Coronary artery (tissue), 2 donors: Measurements from ENCODE around the gene TMEM63B.
A peak's percentile ranks its signal among the peaks of the same experiment; 100 is the strongest.

ENCODE experiments used
- DNase-seq: peaks from one replicate; pipeline ENCODE4 v3.0.0-alpha.2; 2017; ENCODE audit warnings: low spot score
- H3K27ac ChIP-seq, 2 donors: fragments of 200-600 bp; sonication (generic); one replicate each; pipeline ENCODE4 v1.5.1; 2016 to 2019
- H3K4me3 ChIP-seq: fragments of 200-600 bp; sonication (generic); 2 replicates; pipeline ENCODE4 v1.5.1; 2016; ENCODE audit warnings: mild to moderate bottlenecking, moderate library complexity
- CTCF ChIP-seq: fragments of 200-600 bp; sonication (generic); IDR thresholded peaks from one replicate; pipeline ENCODE4 v1.5.1; 2019; ENCODE audit warnings: antibody characterized with exemption

The TMEM63B gene

GRCh38 chr6:44096612-44097011, 30.7 kb upstream of the TMEM63B start:
- Histone ChIP-seq H3K27ac (no peak overlapping the region), H3K4me3 (no peak overlapping the region)
- TF ChIP-seq CTCF: peak; percentile 60
- no peak for DNase-seq

GRCh38 chr6:44097782-44098317, 29.5 kb upstream of the TMEM63B start:
- no peak overlapping the region for H3K27ac ChIP-seq
- no peak for DNase-seq
- no peak overlapping the region for H3K4me3 ChIP-seq
- TF ChIP-seq CTCF: no peak

GRCh38 chr6:44099192-44099591, 28.2 kb upstream of the TMEM63B start:
- no peak overlapping the region for H3K4me3 ChIP-seq
- H3K27ac ChIP-seq: no peak overlapping the region
- no peak for DNase-seq
- no peak for TF ChIP-seq CTCF

- Histone ChIP-seq H3K4me3 (no peak overlapping the region), H3K27ac (no peak overlapping the region)
- TF ChIP-seq CTCF: peak; percentile 14
- no peak for DNase-seq
These were observed 27.2 kb upstream of the TMEM63B start for GRCh38 chr6:44100088-44100550.

- no peak overlapping the region for H3K4me3 ChIP-seq
- no peak for DNase-seq
- no peak for TF ChIP-seq CTCF
- H3K27ac ChIP-seq: no peak overlapping the region
These were observed 25.5 kb upstream of the TMEM63B start for GRCh38 chr6:44101832-44102231.

GRCh38 chr6:44102527-44102926, 24.8 kb upstream of the TMEM63B start:
- DNase-seq: no peak
- TF ChIP-seq CTCF: no peak

GRCh38 chr6:44104481-44105021, 22.8 kb upstream of the TMEM63B start:
- Histone ChIP-seq H3K27ac (peak overlapping the region in 1 of 2 donors; percentile 54), H3K4me3 (no peak overlapping the region)
- no peak for TF ChIP-seq CTCF
- DNase-seq: no peak

More at GRCh38 chr6:44102527-44102926, 24.8 kb upstream of the TMEM63B start:
- H3K4me3 ChIP-seq: no peak overlapping the region
- no peak overlapping the region for H3K27ac ChIP-seq
